ENCODE data around the gene LTBP4.
"Not testable (repeated sequence)": the region's sequence is repeated elsewhere in the genome, so short reads cannot be mapped to it uniquely, and the experiment has no call there.

Gene LTBP4

GRCh38 chr19:40559394-40559793, 41.8 kb upstream of the LTBP4 start:
- TF ChIP-seq CTCF (IDR thresholded peaks at IDR 0.05): no peak
- Histone ChIP-seq H3K27ac (no peak overlapping the region), H3K4me3 (no peak overlapping the region)
- no peak for DNase-seq (ENCODE audit: low spot score)

GRCh38 chr19:40560092-40560507, 41.1 kb upstream of the LTBP4 start:
- no peak for TF ChIP-seq CTCF (IDR thresholded peaks at IDR 0.05)
- no peak overlapping the region for H3K27ac ChIP-seq

GRCh38 chr19:40561947-40562346, 39.2 kb upstream of the LTBP4 start:
- no peak for DNase-seq (ENCODE audit: low spot score)

More at GRCh38 chr19:40560092-40560507, 41.1 kb upstream of the LTBP4 start:
- no peak for DNase-seq (ENCODE audit: low spot score)
- H3K4me3 ChIP-seq: no peak overlapping the region

GRCh38 chr19:40564535-40564934, 36.6 kb upstream of the LTBP4 start:
- not testable (repeated sequence) for DNase-seq (ENCODE audit: low spot score); H3K4me3 ChIP-seq; H3K27ac ChIP-seq

More at GRCh38 chr19:40561947-40562346, 39.2 kb upstream of the LTBP4 start:
- TF ChIP-seq CTCF (IDR thresholded peaks at IDR 0.05): no peak
- Histone ChIP-seq H3K27ac (no peak overlapping the region), H3K4me3 (no peak overlapping the region)

GRCh38 chr19:40565355-40565754, 35.8 kb upstream of the LTBP4 start:
- Histone ChIP-seq H3K4me3 (no peak overlapping the region), H3K27ac (no peak overlapping the region)
- TF ChIP-seq CTCF (IDR thresholded peaks at IDR 0.05): no peak
- DNase-seq (ENCODE audit: low spot score): no peak

- Histone ChIP-seq H3K4me3 (no peak overlapping the region), H3K27ac (no peak overlapping the region)
- no peak for TF ChIP-seq CTCF (IDR thresholded peaks at IDR 0.05)
- DNase-seq (ENCODE audit: low spot score): no peak
Observed at GRCh38 chr19:40565910-40566495, 35.2 kb upstream of the LTBP4 start.

GRCh38 chr19:40567040-40567749, 34.0 kb upstream of the LTBP4 start:
- peak overlapping the region; percentile 56 for H3K4me3 ChIP-seq
- H3K27ac ChIP-seq: no peak overlapping the region
- TF ChIP-seq CTCF (IDR thresholded peaks at IDR 0.05): no peak
- DNase-seq (ENCODE audit: low spot score): no peak

All from coronary artery (tissue), 2 donors.